Activated CD4-positive, alpha-beta T cell treated with anti-CD3 and anti-CD28 coated beads, Interleukin-10, Interleukin-2, amounts not matched to agents 100 ng/mL and 50 ng/mL, durations not matched to agents 16 hours and 8 hours (primary cell): ENCODE measurements around the gene TOX2.

Experiments
- DNase-seq: peaks from one replicate; pipeline ENCODE4 v3.0.0-alpha.2; 2020

The TOX2 gene

GRCh38 chr20:44113618-44114376, 199.1 kb downstream of the TOX2 start:
- DNase-seq: no peak

GRCh38 chr20:44115181-44115580, 200.5 kb downstream of the TOX2 start:
- DNase-seq: no peak

DNA sequence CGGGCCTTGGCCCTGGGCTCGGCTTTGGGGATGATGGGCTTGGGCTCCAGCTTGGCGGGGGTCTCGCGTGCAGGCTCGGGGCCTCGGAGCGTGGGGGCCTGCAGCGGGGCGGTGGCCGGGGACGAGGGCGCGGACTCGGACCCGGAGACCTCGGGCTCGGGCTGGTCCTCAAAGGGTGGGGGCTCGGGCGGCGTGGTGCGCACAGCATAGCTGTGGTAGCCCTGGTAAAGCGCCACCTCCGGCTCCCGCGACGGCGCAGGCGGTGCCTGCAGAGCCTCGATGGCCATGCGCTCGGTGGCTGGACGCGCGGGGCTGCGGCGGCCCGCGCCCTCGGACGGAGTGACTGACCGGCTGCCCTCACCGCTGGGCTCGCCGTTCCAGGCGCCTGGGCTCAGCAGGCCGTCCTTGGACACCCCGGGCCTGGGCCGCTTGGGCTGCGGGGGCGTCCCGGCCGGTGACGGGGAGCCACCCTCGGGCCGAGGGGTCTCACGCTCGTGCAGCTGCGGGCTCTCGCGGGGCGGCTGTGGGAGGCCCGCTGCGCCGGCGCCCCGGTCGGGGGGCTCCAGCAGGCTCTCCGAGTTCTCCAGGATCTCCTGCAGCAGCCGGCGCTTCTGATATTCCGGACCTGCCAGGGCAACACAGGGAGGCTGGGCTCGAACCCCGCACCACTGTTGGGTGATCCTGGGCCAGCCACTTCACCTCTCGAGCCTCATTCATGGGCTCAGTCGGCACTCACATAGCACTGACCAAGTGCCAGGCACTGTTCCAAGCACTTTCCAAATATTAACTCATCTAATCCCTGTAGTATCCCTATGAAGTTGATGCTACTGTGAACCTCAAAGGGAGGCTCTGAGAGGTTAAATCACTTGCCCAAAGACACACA, 201.4 kb downstream of the TOX2 start:
- DNase-seq: no peak

GRCh38 chr20:44117296-44118184, 202.9 kb downstream of the TOX2 start:
- no peak for DNase-seq

- DNase-seq: no peak
Measured at GRCh38 chr20:44118185-44119033, 203.8 kb downstream of the TOX2 start.
